Measurements from ENCODE around the gene TRMT1. TPM values are rescaled to one million over a fixed set of nuclear protein-coding genes. Genes with fewer than 3 reads are reported as not detected.

The TRMT1 gene
- total and polyA plus RNA-seq, 2 experiments from 2014 or later: 88.6 to 90.1 TPM

Other genes with a start within 250 kb of the TRMT1 start
- 27.3 and 35.0 TPM in 2 replicates for gene DNASE2, start 235.3 kb downstream of the TRMT1 start, total RNA-seq (2014; rRNA removed; shearing (Covaris generic))
- gene DNASE2, start 235.3 kb downstream of the TRMT1 start, polyA plus RNA-seq (2016; fragmentation: Nextera tagmentation; extraction: Ambion mirVana): 15.9 and 17.4 TPM in 2 replicates
- gene KLF1, start 229.5 kb downstream of the TRMT1 start, total RNA-seq (2014; rRNA removed; shearing (Covaris generic)): 1.1 and 1.4 TPM in 2 replicates
- gene KLF1, start 229.5 kb downstream of the TRMT1 start, polyA plus RNA-seq (2016; fragmentation: Nextera tagmentation; extraction: Ambion mirVana): 0.74 and 0.80 TPM in 2 replicates
- 73.3 and 99.8 TPM in 2 replicates for gene GCDH, start 225.6 kb downstream of the TRMT1 start, total RNA-seq (2014; rRNA removed; shearing (Covaris generic))
- gene GCDH, start 225.6 kb downstream of the TRMT1 start, polyA plus RNA-seq (2016; fragmentation: Nextera tagmentation; extraction: Ambion mirVana): 51.5 and 54.1 TPM in 2 replicates
- 0.62 and 0.63 TPM in 2 replicates for gene SYCE2, start 197.4 kb downstream of the TRMT1 start, total RNA-seq (2014; rRNA removed; shearing (Covaris generic))
- 1.9 and 2.9 TPM in 2 replicates for gene SYCE2, start 197.4 kb downstream of the TRMT1 start, polyA plus RNA-seq (2016; fragmentation: Nextera tagmentation; extraction: Ambion mirVana)
- 74.7 and 83.5 TPM in 2 replicates for gene FARSA, start 183.0 kb downstream of the TRMT1 start, total RNA-seq (2014; rRNA removed; shearing (Covaris generic))
- gene FARSA, start 183.0 kb downstream of the TRMT1 start, polyA plus RNA-seq (2016; fragmentation: Nextera tagmentation; extraction: Ambion mirVana): 86.4 and 86.5 TPM in 2 replicates
- gene CALR, start 178.1 kb downstream of the TRMT1 start, total RNA-seq (2014; rRNA removed; shearing (Covaris generic)): 724 and 760 TPM in 2 replicates
- gene CALR, start 178.1 kb downstream of the TRMT1 start, polyA plus RNA-seq (2016; fragmentation: Nextera tagmentation; extraction: Ambion mirVana): 1,131 and 1,182 TPM in 2 replicates
- gene RAD23A, start 170.9 kb downstream of the TRMT1 start, total RNA-seq (2014; rRNA removed; shearing (Covaris generic)): 67.0 and 69.7 TPM in 2 replicates
- gene RAD23A, start 170.9 kb downstream of the TRMT1 start, polyA plus RNA-seq (2016; fragmentation: Nextera tagmentation; extraction: Ambion mirVana): 121 and 127 TPM in 2 replicates
- gene GADD45GIP1, start 159.5 kb downstream of the TRMT1 start, total RNA-seq (2014; rRNA removed; shearing (Covaris generic)): 46.5 and 63.9 TPM in 2 replicates
- 255 and 290 TPM in 2 replicates for gene GADD45GIP1, start 159.5 kb downstream of the TRMT1 start, polyA plus RNA-seq (2016; fragmentation: Nextera tagmentation; extraction: Ambion mirVana)
- 0.28 TPM in 1 of 2 replicates, not detected in the other for gene DAND5, start 147.2 kb downstream of the TRMT1 start, total RNA-seq (2014; rRNA removed; shearing (Covaris generic))
- gene DAND5, start 147.2 kb downstream of the TRMT1 start, polyA plus RNA-seq (2016; fragmentation: Nextera tagmentation; extraction: Ambion mirVana): 0.10 and 0.18 TPM in 2 replicates
- 0.14 and 1.2 TPM in 2 replicates for gene NFIX, start 121.3 kb downstream of the TRMT1 start, total RNA-seq (2014; rRNA removed; shearing (Covaris generic))
- gene NFIX, start 121.3 kb downstream of the TRMT1 start, polyA plus RNA-seq (2016; fragmentation: Nextera tagmentation; extraction: Ambion mirVana): 0.06 and 0.31 TPM in 2 replicates
- gene LYL1, start 13.9 kb downstream of the TRMT1 start, total RNA-seq (2014; rRNA removed; shearing (Covaris generic)): 0.47 and 2.2 TPM in 2 replicates
- 0.77 and 1.2 TPM in 2 replicates for gene LYL1, start 13.9 kb downstream of the TRMT1 start, polyA plus RNA-seq (2016; fragmentation: Nextera tagmentation; extraction: Ambion mirVana)
- 203 and 260 TPM in 2 replicates for gene NACC1, start 1.5 kb upstream of the TRMT1 start, total RNA-seq (2014; rRNA removed; shearing (Covaris generic))
- 12.4 and 16.1 TPM in 2 replicates for gene NACC1, start 1.5 kb upstream of the TRMT1 start, polyA plus RNA-seq (2016; fragmentation: Nextera tagmentation; extraction: Ambion mirVana)
- gene STX10, start 33.6 kb upstream of the TRMT1 start, total RNA-seq (2014; rRNA removed; shearing (Covaris generic)): 55.9 and 58.3 TPM in 2 replicates
- 42.8 and 44.0 TPM in 2 replicates for gene STX10, start 33.6 kb upstream of the TRMT1 start, polyA plus RNA-seq (2016; fragmentation: Nextera tagmentation; extraction: Ambion mirVana)
- gene IER2, start 33.7 kb upstream of the TRMT1 start, total RNA-seq (2014; rRNA removed; shearing (Covaris generic)): 99.1 and 124 TPM in 2 replicates
- gene IER2, start 33.7 kb upstream of the TRMT1 start, polyA plus RNA-seq (2016; fragmentation: Nextera tagmentation; extraction: Ambion mirVana): 191 and 200 TPM in 2 replicates

Data from GM23338 (cell line).